ENCODE measurements around the gene AK3. TPM values are rescaled to one million over a fixed set of nuclear protein-coding genes. Genes with fewer than 3 reads are reported as not detected.

The AK3 gene
- polyA plus RNA-seq, 1 experiment, result 30.1 TPM

DNA sequence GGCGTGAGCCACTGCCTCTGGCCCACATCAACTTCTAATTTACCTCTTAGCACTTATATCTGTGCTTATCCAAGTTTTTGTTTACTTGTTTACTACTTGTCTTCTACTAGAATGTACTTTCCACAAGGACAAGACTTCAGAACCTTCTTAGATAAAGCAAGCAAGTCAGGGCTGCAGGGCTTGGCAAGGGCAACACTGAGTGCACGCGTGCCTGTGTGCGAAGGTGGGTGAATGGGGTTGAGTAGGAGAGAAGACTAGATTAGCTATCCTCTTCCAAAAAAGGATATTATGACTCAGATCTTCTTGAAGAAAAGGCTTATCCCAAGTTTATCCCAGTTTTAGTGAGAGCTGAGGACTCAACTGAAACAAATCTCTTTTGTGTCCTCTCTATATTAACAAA lies 19.3 kb downstream of the AK3 start:
- no peak overlapping the region for H3K4me3 ChIP-seq (ENCODE audit: low read depth, low read length)
- peaks cover 2% of the 10 kb centered on the region for H3K36me3 ChIP-seq (ENCODE audit: control insufficient read depth, insufficient read depth, low read length)
- ChIA-PET POLR2A (no interaction called here), CTCF (no interaction called here)
- TF ChIP-seq, protein P1, sequence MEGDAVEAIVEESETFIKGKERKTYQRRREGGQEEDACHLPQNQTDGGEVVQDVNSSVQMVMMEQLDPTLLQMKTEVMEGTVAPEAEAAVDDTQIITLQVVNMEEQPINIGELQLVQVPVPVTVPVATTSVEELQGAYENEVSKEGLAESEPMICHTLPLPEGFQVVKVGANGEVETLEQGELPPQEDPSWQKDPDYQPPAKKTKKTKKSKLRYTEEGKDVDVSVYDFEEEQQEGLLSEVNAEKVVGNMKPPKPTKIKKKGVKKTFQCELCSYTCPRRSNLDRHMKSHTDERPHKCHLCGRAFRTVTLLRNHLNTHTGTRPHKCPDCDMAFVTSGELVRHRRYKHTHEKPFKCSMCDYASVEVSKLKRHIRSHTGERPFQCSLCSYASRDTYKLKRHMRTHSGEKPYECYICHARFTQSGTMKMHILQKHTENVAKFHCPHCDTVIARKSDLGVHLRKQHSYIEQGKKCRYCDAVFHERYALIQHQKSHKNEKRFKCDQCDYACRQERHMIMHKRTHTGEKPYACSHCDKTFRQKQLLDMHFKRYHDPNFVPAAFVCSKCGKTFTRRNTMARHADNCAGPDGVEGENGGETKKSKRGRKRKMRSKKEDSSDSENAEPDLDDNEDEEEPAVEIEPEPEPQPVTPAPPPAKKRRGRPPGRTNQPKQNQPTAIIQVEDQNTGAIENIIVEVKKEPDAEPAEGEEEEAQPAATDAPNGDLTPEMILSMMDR (IDR thresholded peaks at IDR 0.05; ENCODE audit: insufficient read depth, low read depth, low read length), result no peak
- H3K27me3 ChIP-seq (ENCODE audit: control insufficient read depth, insufficient read depth, low read length), result no peaks in the 10 kb centered on the region
- no peak for DNase-seq (ENCODE audit: low read depth)

DNA sequence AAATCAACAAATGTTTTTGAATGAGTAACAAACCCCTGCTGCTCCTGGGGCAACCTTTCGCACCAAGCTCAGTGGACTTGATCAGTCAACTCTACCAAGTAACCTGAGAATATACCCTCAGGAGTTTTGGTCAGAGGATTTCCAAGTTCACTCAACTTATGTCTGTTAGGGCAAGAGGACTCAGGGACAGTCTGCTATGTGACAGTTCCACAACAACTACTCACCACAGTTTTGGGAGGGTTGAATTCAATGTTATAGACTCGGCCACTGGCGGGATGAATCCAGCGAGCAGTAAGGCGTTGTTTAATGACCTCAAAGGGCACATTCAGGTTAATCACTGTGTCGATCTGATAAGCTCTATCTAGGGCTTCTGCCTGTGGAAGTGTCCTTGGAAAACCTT lies 22.1 kb downstream of the AK3 start:
- Histone ChIP-seq H3K27me3 (ENCODE audit: control insufficient read depth, insufficient read depth, low read length) (no peaks in the 10 kb centered on the region), H3K4me3 (ENCODE audit: low read depth, low read length) (no peak overlapping the region), H3K36me3 (ENCODE audit: control insufficient read depth, insufficient read depth, low read length) (peaks cover 2% of the 10 kb centered on the region)
- ChIA-PET POLR2A (no interaction called here), CTCF (interaction anchor here (1.2 kb wide), 1 partner anchor 13 kb away, joined by 3 read pairs; no protein-coding TSS in a partner anchor)
- DNase-seq (ENCODE audit: low read depth), result no peak
- TF ChIP-seq, protein P1 (IDR thresholded peaks at IDR 0.05; ENCODE audit: insufficient read depth, low read depth, low read length), result no peak

DNA sequence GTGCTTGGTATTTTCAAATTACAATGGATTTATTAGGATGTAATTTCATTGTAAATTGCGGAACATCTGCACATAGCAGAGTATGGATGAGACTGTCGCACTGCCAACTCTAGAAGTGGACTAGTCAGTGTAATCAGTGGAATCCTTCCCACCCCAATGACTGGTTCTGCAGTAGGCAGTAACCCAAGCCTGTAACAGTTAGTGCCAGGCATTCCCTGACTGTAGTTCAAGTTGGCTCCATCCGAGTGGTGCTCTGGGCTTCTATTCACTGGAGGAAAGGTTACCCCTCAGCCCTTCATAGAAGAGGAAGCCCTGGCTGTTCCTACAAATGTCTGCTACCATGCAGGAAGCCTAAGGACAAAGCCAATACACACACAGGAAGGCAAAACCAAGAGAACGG lies 23.2 kb downstream of the AK3 start:
- POLR2A ChIA-PET, result no interaction called here

DNA sequence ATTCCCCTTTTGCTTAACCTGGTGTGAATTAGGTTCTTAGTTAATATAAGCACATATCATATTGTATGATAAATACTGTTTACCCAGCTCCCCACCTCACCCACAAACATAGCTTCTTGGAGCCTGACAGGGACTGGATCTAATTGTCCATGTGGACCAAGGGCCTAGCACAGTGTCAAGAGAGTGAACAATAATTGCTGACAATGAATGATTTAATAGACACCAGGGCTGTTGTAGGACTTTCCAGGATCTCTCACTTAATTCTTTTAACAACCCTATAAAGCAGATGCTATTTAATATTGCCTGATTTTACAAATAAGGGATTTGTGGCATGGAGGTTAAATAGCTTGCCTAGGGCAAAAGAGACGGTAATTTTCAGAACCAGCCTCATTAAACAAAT lies 24.8 kb downstream of the AK3 start:
- TF ChIP-seq, protein P1 (IDR thresholded peaks at IDR 0.05; ENCODE audit: insufficient read depth, low read depth, low read length), result no peak
- H3K4me3 ChIP-seq (ENCODE audit: low read depth, low read length), result no peak overlapping the region
- ChIA-PET CTCF (no interaction called here), POLR2A (no interaction called here)
- DNase-seq (ENCODE audit: low read depth), result no peak
- H3K36me3 ChIP-seq (ENCODE audit: control insufficient read depth, insufficient read depth, low read length), result peaks cover 2% of the 10 kb centered on the region
- no peaks in the 10 kb centered on the region for H3K27me3 ChIP-seq (ENCODE audit: control insufficient read depth, insufficient read depth, low read length)

More for the DNA sequence above, 23.2 kb downstream of the AK3 start:
- TF ChIP-seq, protein P1 (IDR thresholded peaks at IDR 0.05; ENCODE audit: insufficient read depth, low read depth, low read length), result no peak
- H3K36me3 ChIP-seq (ENCODE audit: control insufficient read depth, insufficient read depth, low read length), result peaks cover 2% of the 10 kb centered on the region
- no peak for DNase-seq (ENCODE audit: low read depth)
- CTCF ChIA-PET, result no interaction called here
- H3K4me3 ChIP-seq (ENCODE audit: low read depth, low read length), result no peak overlapping the region
- no peaks in the 10 kb centered on the region for H3K27me3 ChIP-seq (ENCODE audit: control insufficient read depth, insufficient read depth, low read length)

DNA sequence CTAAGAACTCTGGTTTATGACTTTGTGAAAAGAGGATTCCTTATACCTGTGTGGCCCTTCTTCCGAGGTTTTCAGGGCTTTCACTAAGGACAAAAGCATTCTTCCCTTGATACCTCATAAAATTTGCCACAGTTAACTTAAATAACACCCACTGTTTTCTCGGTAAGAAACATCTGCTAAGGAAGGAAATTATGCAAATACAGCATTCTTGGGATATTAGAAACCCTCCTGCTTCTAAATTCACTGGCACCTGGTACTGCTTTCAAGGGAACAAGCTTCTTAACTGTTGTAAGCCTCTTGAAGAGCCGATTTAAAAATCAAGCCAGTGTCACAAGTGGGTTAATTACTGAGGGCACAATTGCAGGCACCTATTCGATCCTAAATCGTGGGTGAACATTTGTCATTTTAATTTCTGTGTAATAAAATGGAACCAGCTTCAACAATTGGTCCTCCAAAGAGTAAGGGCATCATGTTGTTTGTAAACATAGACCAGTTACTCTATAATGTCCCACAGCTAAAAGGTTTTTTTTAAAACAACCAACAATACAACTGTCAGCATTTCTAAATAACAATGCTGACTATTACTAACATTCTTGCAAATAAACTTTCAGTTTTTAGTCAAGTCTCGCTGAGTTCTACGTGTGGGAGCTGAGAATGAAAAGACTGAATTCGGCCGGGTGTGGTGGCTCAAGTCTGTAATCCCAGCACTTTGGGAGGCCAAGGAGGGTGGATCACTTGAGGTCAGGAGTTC lies 26.6 kb downstream of the AK3 start:
- TF ChIP-seq, protein P1 (IDR thresholded peaks at IDR 0.05; ENCODE audit: insufficient read depth, low read depth, low read length), result no peak
- peaks cover 2% of the 10 kb centered on the region for H3K36me3 ChIP-seq (ENCODE audit: control insufficient read depth, insufficient read depth, low read length)
- DNase-seq (ENCODE audit: low read depth), result no peak
- H3K4me3 ChIP-seq (ENCODE audit: low read depth, low read length), result no peak overlapping the region
- H3K27me3 ChIP-seq (ENCODE audit: control insufficient read depth, insufficient read depth, low read length), result no peaks in the 10 kb centered on the region
- CTCF ChIA-PET, result no interaction called here
- POLR2A ChIA-PET, result interaction anchor here (0.6 kb wide), 1 partner anchor 1526 kb away, joined by 4 read pairs; no protein-coding TSS in a partner anchor

Measured in BJ (cell line).